Neural cell (in vitro differentiated cells): ENCODE results near the gene ZDHHC14. TPM values are rescaled to one million over a fixed set of nuclear protein-coding genes. Genes with fewer than 3 reads are reported as not detected.

Source experiments
- H2AFZ ChIP-seq: fragments of 200-600, 300-800 bp; sonication (generic), shearing (Covaris generic); 2 replicates; pipeline ENCODE4 v1.6.0; 2014; ENCODE audit warnings: low read depth, mild to moderate bottlenecking, antibody characterized with exemption, low read length, moderate library complexity
- H3F3A ChIP-seq: fragments of 200-600 bp; shearing (Covaris generic); 2 replicates; pipeline ENCODE4 v1.6.1; 2016; ENCODE audit warnings: mild to moderate bottlenecking, moderate library complexity, mixed read lengths, antibody characterized with exemption, low read length; ENCODE audit not compliant: insufficient read depth, poor library complexity, severe bottlenecking
- H3K27ac ChIP-seq: fragments of 200-600, 300-800 bp; sonication (generic), shearing (Covaris generic); 2 replicates; pipeline ENCODE4 v1.5.1; 2014; ENCODE audit warnings: mild to moderate bottlenecking, low read length, moderate library complexity
- H3K27me3 ChIP-seq: fragments of 300-800, 200-600 bp; sonication (generic), shearing (Covaris generic); 2 replicates; pipeline ENCODE4 v1.6.0; 2014; ENCODE audit warnings: mild to moderate bottlenecking, low read depth, low read length, moderate library complexity; ENCODE audit not compliant: insufficient read depth
- H3K36me3 ChIP-seq: fragments of 300-800, 200-600 bp; sonication (generic), shearing (Covaris generic); 2 replicates; pipeline ENCODE4 v1.5.1; 2014; ENCODE audit warnings: mild to moderate bottlenecking, antibody characterized with exemption, low read length, moderate library complexity; ENCODE audit not compliant: insufficient read depth
- H3K4me2 ChIP-seq: fragments of 300-800, 200-600 bp; sonication (generic), shearing (Covaris generic); 2 replicates; pipeline ENCODE4 v1.6.0; 2014; ENCODE audit warnings: mild to moderate bottlenecking, low read length
- H3K4me3 ChIP-seq: fragments of 300-800, 200-600 bp; sonication (generic), shearing (Covaris generic); 2 replicates; pipeline ENCODE4 v1.5.1; 2014; ENCODE audit warnings: mild to moderate bottlenecking, low read length, moderate library complexity
- H3K79me2 ChIP-seq: fragments of 200-600 bp; shearing (Covaris generic); replicated peaks from 2 replicates; pipeline ENCODE4 v1.6.0; 2014; ENCODE audit warnings: mild to moderate bottlenecking, low read length, moderate library complexity; ENCODE audit not compliant: insufficient read depth
- H3K9ac ChIP-seq: fragments of 300-800, 200-600 bp; sonication (generic), shearing (Covaris generic); 2 replicates; pipeline ENCODE4 v1.6.1; 2016; ENCODE audit warnings: mild to moderate bottlenecking, low read length, mixed read lengths
- H3K9me2 ChIP-seq: fragments of 200-600 bp; shearing (Covaris generic); 2 replicates; pipeline ENCODE4 v1.6.1; 2016; ENCODE audit warnings: mild to moderate bottlenecking, low read length, mixed read lengths; ENCODE audit not compliant: insufficient read depth
- H3K9me3 ChIP-seq: fragments of 200-600, 300-800 bp; sonication (generic), shearing (Covaris generic); 2 replicates; pipeline ENCODE4 v1.6.1; 2016; ENCODE audit warnings: mild to moderate bottlenecking, mixed run types, low read length, moderate library complexity, mixed read lengths
- H4K20me1 ChIP-seq: fragments of 200-600 bp; shearing (Covaris generic); 2 replicates; pipeline ENCODE4 v1.6.1; 2016; ENCODE audit warnings: mild to moderate bottlenecking, mixed run types; ENCODE audit not compliant: insufficient read depth
- CTCF ChIP-seq: fragments of 450-650 bp; IDR thresholded peaks from 2 replicates; pipeline ENCODE4 v1.5.1; 2014; ENCODE audit warnings: antibody characterized with exemption, mild to moderate bottlenecking, moderate library complexity; ENCODE audit not compliant: poor library complexity, severe bottlenecking
- EP300 ChIP-seq: fragments of 450-650 bp; conservative IDR thresholded peaks from 2 replicates; pipeline ENCODE4 v1.6.1; 2014; ENCODE audit warnings: antibody characterized with exemption, mild to moderate bottlenecking, moderate library complexity; ENCODE audit not compliant: poor library complexity, severe bottlenecking
- EZH2 ChIP-seq: fragments of 200-600, 300-800 bp; shearing (Covaris generic), sonication (generic); IDR thresholded peaks from 2 replicates; pipeline ENCODE4 v1.6.1; 2014; ENCODE audit warnings: antibody characterized with exemption, low read length, borderline replicate concordance, mild to moderate bottlenecking; ENCODE audit not compliant: insufficient read depth, poor library complexity, severe bottlenecking
- MXI1 ChIP-seq: fragments of 450-650 bp; conservative IDR thresholded peaks from 2 replicates; pipeline ENCODE4 v1.6.1; 2014; ENCODE audit warnings: antibody characterized with exemption, mild to moderate bottlenecking; ENCODE audit not compliant: poor library complexity, severe bottlenecking
- POLR2AphosphoS5 ChIP-seq: IDR thresholded peaks from 2 replicates; pipeline ENCODE4 v1.6.1; 2012
- RAD21 ChIP-seq: fragments of 450-650 bp; conservative IDR thresholded peaks from 2 replicates; pipeline ENCODE4 v1.6.1; 2014; ENCODE audit warnings: antibody characterized with exemption, mild to moderate bottlenecking, moderate library complexity
- REST ChIP-seq: IDR thresholded peaks from 2 replicates; pipeline ENCODE4 v1.6.1; 2012; ENCODE audit warnings: borderline replicate concordance
- SMC3 ChIP-seq: fragments of 450-650 bp; conservative IDR thresholded peaks from 2 replicates; pipeline ENCODE4 v1.6.1; 2014; ENCODE audit warnings: antibody characterized with exemption, mild to moderate bottlenecking, moderate library complexity; ENCODE audit not compliant: poor library complexity
- TAF1 ChIP-seq: IDR thresholded peaks from 2 replicates; pipeline ENCODE4 v1.6.1; 2012; ENCODE audit warnings: low read depth
- polyA plus RNA-seq: library from polyadenylated mRNA; depleted of rRNA; stranded (reverse); fragments of >200 nt; gene quantifications from 2 replicates; pipeline ENCODE4 v1.2.3, GENCODE V29; 2014

The ZDHHC14 gene
- polyA plus RNA-seq, 1 donor from 2014 or later, result 4.1 TPM

- TF ChIP-seq REST (no peak), CTCF (peak; percentile 89), POLR2AphosphoS5 (no peak), MXI1 (no peak), EP300 (no peak), EZH2 (no peak), TAF1 (no peak), SMC3 (peak; percentile 93), RAD21 (peak; percentile 92)
- Histone ChIP-seq H3K36me3 (no peaks in the 10 kb centered on the region), H3K27me3 (no peaks in the 10 kb centered on the region), H3K79me2 (no peaks in the 10 kb centered on the region), H3K9me3 (no peaks in the 10 kb centered on the region), H3K4me2 (no peak overlapping the region), H4K20me1 (no peaks in the 10 kb centered on the region), H3K9me2 (no peaks in the 10 kb centered on the region), H3F3A (no peaks in the 10 kb centered on the region), H2AFZ (no peak overlapping the region), H3K9ac (no peak overlapping the region), H3K4me3 (no peak overlapping the region), H3K27ac (no peak overlapping the region)
These were observed 286.4 kb downstream of the ZDHHC14 start for GRCh38 chr6:157667211-157668008.

- TF ChIP-seq REST, result no peak
- TF ChIP-seq POLR2AphosphoS5, result no peak
- no peaks in the 10 kb centered on the region for H4K20me1 ChIP-seq
- no peaks in the 10 kb centered on the region for H3K9me2 ChIP-seq
- no peaks in the 10 kb centered on the region for H3K9me3 ChIP-seq
- no peak overlapping the region for H3K4me3 ChIP-seq
- H3K27me3 ChIP-seq, result no peaks in the 10 kb centered on the region
- no peak overlapping the region for H3K4me2 ChIP-seq
- H3K9ac ChIP-seq, result no peak overlapping the region
- H2AFZ ChIP-seq, result no peak overlapping the region
- no peaks in the 10 kb centered on the region for H3K79me2 ChIP-seq
- H3K27ac ChIP-seq, result no peak overlapping the region
- no peaks in the 10 kb centered on the region for H3K36me3 ChIP-seq
- H3F3A ChIP-seq, result no peaks in the 10 kb centered on the region
These were observed 287.0 kb downstream of the ZDHHC14 start for GRCh38 chr6:157668009-157668401.
